ENCODE data around the gene TGM6.
A peak's percentile ranks its signal among the peaks of the same experiment; 100 is the strongest.
"Not testable (repeated sequence)": the region's sequence is repeated elsewhere in the genome, so short reads cannot be mapped to it uniquely, and the experiment has no call there.

The TGM6 gene

DNA sequence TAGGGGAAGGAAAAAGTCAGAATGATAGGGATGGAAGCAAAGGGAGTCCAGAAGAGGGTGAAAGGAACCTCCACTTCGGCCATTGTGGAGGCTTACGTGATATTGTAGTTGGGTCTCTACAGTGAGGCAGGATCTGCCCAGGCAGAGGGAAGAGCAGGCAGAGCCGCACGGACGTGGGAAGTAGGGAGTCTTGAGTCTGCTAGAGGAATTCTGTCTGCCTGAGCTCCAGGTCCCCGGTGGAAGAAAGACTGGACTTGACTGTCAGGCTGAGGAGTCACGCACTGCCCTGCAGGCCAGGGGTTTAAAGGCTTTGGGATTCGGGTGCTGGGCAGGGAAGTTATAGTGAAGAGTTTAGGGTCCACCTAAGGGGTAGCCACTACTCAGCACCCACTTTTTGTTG, 16.4 kb downstream of the TGM6 start:
- ATAC-seq (replicated peaks) (no peak), DNase-seq (no peak)
- Mint-ChIP-seq H3K27ac (no peak overlapping the region), H3K4me3 (no peak overlapping the region), H3K4me1 (peaks cover 4% of the 10 kb centered on the region in 2 donors), H3K36me3 (no peaks in the 10 kb centered on the region), H3K9me3 (peaks cover 0 to 4% of the 10 kb centered on the region in 2 donors), H3K27me3 (peaks cover 9 to 24% of the 10 kb centered on the region in 2 donors)

DNA sequence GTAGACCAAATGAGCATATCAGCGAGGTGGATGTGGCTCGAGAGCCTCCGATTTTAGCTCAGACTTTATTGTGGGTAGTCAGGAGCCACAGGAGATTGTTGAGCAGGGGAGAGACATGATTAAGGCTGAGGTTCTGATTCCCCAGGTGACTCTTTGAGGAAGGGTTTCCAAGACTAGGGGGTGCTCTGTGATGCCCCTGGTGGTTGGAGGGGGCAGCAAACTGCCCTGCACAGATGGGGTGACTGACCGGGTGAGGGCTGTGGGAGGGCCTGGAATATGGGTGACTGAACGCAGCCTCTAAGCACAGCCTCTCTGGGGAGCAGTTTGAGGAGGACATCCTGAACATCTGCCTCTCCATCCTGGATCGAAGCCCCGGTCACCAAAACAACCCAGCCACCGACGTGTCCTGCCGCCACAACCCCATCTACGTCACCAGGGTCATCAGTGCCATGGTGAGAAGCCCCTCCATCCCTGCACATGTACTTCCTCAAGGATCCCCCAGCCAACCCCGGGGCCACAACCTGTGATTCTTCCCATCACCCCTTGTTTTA, 17.0 kb downstream of the TGM6 start:
- peak overlapping the region; percentile 42 for H3K27ac Mint-ChIP-seq
- peaks cover 9 to 29% of the 10 kb centered on the region in 2 donors for H3K27me3 Mint-ChIP-seq
- H3K36me3 Mint-ChIP-seq = no peaks in the 10 kb centered on the region
- peaks cover 2 to 4% of the 10 kb centered on the region in 2 donors for H3K4me1 Mint-ChIP-seq
- H3K4me3 Mint-ChIP-seq = no peak overlapping the region
- ATAC-seq (replicated peaks) (no peak), DNase-seq (no peak)
- peaks cover 0 to 4% of the 10 kb centered on the region in 2 donors for H3K9me3 Mint-ChIP-seq

DNA sequence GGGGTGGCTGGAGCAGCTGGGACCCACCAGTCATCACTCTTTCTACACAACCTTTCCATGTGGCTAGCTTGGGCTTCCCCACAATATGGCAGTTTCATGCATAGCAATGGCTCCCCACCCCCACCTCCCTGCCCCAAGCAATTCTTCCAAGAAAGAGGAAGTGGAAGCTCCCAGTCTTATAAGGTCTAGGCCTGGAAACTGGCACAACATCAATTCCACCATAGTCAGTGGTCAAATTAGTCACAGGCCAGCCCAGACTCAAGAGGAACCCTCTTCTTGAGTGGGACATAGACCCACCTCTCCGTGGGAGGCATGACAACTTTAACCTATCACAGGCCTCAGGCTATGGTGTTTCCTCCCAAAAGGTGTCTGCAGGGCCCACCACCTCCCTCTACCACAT, 17.7 kb downstream of the TGM6 start:
- ATAC-seq (replicated peaks) (peak; percentile 74 to 85), DNase-seq (no peak)

DNA sequence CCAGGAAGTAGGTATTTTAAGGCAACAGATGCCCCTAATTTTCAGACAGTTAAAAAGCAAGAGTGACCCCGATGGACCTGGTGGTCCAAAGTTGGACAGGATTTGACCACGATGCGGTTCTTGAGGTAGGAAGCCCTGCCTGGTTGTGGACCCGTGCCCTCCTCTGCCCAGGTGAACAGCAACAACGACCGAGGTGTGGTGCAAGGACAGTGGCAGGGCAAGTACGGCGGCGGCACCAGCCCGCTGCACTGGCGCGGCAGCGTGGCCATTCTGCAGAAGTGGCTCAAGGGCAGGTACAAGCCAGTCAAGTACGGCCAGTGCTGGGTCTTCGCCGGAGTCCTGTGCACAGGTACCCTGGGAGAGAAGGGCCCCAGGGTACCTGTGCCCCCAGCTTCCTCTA, 18.7 kb downstream of the TGM6 start:
- Mint-ChIP-seq H3K27me3 (peaks cover 15 to 30% of the 10 kb centered on the region in 2 donors), H3K27ac (no peak overlapping the region), H3K36me3 (no peaks in the 10 kb centered on the region), H3K4me1 (peaks cover 2 to 4% of the 10 kb centered on the region in 2 donors), H3K9me3 (peaks cover 0 to 8% of the 10 kb centered on the region in 2 donors), H3K4me3 (no peak overlapping the region)
- ATAC-seq (replicated peaks) = no peak
- DNase-seq = no peak

More for the DNA sequence above, 17.7 kb downstream of the TGM6 start:
- Mint-ChIP-seq H3K27ac (peak overlapping the region; percentile 42), H3K4me3 (no peak overlapping the region), H3K36me3 (no peaks in the 10 kb centered on the region), H3K27me3 (peaks cover 13 to 29% of the 10 kb centered on the region in 2 donors), H3K4me1 (peaks cover 2 to 4% of the 10 kb centered on the region in 2 donors), H3K9me3 (peaks cover 0 to 4% of the 10 kb centered on the region in 2 donors)

DNA sequence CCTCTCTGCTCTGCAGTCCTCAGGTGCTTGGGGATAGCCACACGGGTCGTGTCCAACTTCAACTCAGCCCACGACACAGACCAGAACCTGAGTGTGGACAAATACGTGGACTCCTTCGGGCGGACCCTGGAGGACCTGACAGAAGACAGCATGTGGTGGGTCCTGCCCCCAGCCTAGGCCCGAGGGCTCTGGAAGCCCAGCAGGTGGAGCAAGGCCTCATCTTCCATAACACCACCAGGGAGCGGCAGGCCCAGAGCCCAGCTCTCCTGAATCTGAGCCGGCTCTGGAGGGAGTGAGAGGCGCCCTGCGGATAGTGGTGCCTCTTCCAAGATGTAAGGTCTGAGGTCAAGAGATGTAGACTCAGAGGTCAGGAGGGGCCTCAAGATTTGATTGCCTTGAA, 19.6 kb downstream of the TGM6 start:
- no peak overlapping the region for H3K27ac Mint-ChIP-seq
- H3K4me1 Mint-ChIP-seq = peaks cover 2 to 4% of the 10 kb centered on the region in 2 donors
- ATAC-seq (replicated peaks) = no peak
- H3K36me3 Mint-ChIP-seq = peaks cover 0 to 3% of the 10 kb centered on the region in 2 donors
- no peak overlapping the region for H3K4me3 Mint-ChIP-seq
- H3K9me3 Mint-ChIP-seq = peaks cover 2 to 10% of the 10 kb centered on the region in 2 donors
- H3K27me3 Mint-ChIP-seq = peaks cover 23 to 32% of the 10 kb centered on the region in 2 donors
- DNase-seq = no peak

DNA sequence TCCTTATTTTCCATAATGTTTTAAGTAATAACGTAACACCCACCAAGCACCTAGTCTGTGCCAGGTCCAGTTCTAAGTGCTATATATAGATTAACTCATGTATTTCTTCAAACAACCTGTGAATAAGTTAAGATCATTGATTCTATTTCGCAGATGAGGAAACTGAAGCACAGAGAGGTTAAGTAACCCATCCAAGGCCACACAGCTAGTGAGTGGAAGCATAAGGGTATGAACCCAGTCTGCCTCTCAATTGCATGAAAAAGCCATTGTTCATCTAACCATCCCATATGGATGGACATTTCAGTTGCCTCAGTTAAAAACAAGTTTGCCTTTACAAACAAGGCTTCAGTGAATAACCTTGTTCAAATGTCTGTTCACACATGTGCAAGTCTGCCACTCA, 20.8 kb downstream of the TGM6 start:
- Mint-ChIP-seq H3K27ac (no peak overlapping the region), H3K4me1 (peaks cover 2 to 4% of the 10 kb centered on the region in 2 donors), H3K4me3 (no peak overlapping the region), H3K9me3 (peaks cover 2 to 10% of the 10 kb centered on the region in 2 donors), H3K27me3 (peaks cover 25 to 30% of the 10 kb centered on the region in 2 donors), H3K36me3 (peaks cover 0 to 3% of the 10 kb centered on the region in 2 donors)
- DNase-seq (no peak), ATAC-seq (replicated peaks) (no peak)

DNA sequence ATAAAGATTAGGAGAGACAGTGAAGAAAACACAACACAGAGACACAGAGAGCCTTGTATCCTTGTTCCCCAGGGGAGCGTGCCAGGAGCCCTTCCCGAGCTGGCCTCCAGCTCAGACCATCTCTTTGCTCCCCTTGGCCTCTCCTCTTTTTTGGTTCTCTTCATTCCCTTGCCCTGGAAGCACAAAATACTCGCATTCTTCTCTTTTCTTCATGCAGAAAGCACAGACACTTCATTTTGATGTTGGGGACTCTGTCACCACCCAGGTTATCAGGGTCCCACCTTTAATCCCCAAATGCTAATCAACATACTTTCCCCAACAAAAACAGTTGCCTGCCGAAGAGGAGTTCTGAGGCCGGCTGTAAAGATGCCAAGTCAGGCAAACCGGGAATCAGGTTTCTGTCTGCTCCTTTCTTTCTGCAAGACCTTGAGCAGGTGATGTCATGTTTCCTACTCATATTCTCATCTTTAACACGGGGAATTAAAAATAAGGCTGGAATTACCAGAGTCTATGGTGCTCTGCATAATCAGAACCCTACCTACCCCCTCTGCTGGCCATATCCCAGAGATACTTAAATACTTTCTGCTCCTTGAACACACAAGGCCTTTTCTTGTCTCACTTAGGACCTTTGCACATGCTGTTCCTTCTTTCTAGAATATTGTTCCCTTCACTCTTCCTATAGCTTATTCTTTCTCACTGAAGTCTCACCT, 21.7 kb downstream of the TGM6 start:
- ATAC-seq (replicated peaks) (no peak), DNase-seq (no peak)
- H3K27ac Mint-ChIP-seq = no peak overlapping the region

DNA sequence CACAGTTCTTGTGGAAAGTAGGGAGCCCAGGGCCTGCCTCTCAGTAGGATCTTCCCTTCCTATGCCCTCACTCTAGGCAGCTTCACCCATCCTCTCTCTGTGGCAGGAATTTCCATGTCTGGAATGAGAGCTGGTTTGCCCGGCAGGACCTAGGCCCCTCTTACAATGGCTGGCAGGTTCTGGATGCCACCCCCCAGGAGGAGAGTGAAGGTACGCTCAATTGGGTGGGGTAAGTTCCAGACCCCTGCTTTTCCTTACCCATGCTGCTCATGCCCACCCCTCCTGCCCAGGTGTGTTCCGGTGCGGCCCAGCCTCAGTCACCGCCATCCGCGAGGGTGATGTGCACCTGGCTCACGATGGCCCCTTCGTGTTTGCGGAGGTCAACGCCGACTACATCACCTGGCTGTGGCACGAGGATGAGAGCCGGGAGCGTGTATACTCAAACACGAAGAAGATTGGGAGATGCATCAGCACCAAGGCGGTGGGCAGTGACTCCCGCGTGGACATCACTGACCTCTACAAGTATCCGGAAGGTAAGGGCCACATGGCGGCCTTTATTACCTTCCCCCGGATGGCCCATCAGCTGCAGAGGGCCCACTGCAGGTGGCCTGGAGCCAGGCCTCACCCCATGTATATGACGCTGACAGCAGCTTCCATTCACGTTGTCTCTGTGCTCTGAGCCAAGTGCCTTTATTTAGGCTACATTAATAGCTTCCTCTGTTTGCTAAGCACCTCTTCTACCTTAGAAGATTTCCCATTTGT, 22.8 kb downstream of the TGM6 start:
- DNase-seq (no peak), ATAC-seq (replicated peaks) (no peak)
- peaks cover 2 to 5% of the 10 kb centered on the region in 2 donors for H3K9me3 Mint-ChIP-seq
- H3K36me3 Mint-ChIP-seq = peaks cover 0 to 3% of the 10 kb centered on the region in 2 donors
- H3K4me3 Mint-ChIP-seq = no peak overlapping the region
- H3K4me1 Mint-ChIP-seq = peaks cover 0 to 4% of the 10 kb centered on the region in 2 donors
- peaks cover 23 to 26% of the 10 kb centered on the region in 2 donors for H3K27me3 Mint-ChIP-seq
- no peak overlapping the region for H3K27ac Mint-ChIP-seq

More for the DNA sequence above, 21.7 kb downstream of the TGM6 start:
- Mint-ChIP-seq H3K4me1 (peaks cover 2 to 4% of the 10 kb centered on the region in 2 donors), H3K4me3 (no peak overlapping the region), H3K9me3 (peaks cover 2 to 10% of the 10 kb centered on the region in 2 donors), H3K36me3 (peaks cover 0 to 3% of the 10 kb centered on the region in 2 donors), H3K27me3 (peaks cover 19 to 21% of the 10 kb centered on the region in 2 donors)

DNA sequence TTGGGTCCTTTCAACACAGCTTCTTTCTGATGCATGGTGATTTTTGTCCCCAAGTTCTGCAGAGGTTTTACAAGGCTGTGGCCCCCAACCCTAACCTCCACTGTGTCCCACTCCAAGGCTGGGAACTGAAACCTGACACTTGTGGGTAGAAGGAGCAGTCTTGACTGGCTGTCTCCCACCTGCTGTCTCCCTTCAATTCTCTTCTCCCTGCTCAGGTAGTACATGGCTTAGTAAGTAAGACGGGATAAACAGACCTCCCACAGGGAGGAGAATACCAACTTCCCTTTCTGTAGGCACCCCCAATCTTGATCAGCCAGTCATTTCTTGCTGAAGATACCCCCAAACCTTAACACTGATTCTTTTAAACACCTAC, 25.0 kb downstream of the TGM6 start:
- H3K4me3 Mint-ChIP-seq = no peak overlapping the region
- peaks cover 0 to 3% of the 10 kb centered on the region in 2 donors for H3K36me3 Mint-ChIP-seq
- H3K27ac Mint-ChIP-seq = no peak overlapping the region
- H3K4me1 Mint-ChIP-seq = no peaks in the 10 kb centered on the region
- peaks cover 2 to 5% of the 10 kb centered on the region in 2 donors for H3K9me3 Mint-ChIP-seq
- H3K27me3 Mint-ChIP-seq = peaks cover 39 to 43% of the 10 kb centered on the region in 2 donors
- DNase-seq (no peak), ATAC-seq (replicated peaks) (no peak)

DNA sequence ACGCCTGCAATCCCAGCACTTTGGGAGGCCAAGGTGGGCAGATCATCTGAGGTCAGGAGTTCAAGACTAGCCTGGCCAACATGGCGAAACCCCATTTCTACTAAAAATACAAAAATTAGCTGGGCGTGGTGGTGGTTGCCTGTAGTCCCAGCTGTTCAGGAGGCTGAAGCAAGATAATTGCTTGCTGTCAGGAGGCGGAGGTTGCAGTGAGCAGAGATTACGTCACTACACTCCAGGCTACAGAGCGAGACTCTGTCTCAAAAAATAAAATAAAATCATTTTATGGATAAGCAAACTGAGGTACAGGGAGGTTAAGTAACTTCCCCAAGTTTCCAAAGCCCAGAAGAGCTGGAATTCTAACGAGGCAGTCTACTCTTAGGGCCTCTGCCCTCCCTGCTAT, 26.7 kb downstream of the TGM6 start:
- H3K36me3 Mint-ChIP-seq; H3K4me1 Mint-ChIP-seq; DNase-seq; ATAC-seq (replicated peaks); H3K9me3 Mint-ChIP-seq; H3K4me3 Mint-ChIP-seq; H3K27ac Mint-ChIP-seq: not testable (repeated sequence)
- H3K27me3 Mint-ChIP-seq = peaks cover 39 to 45% of the 10 kb centered on the region in 2 donors

DNA sequence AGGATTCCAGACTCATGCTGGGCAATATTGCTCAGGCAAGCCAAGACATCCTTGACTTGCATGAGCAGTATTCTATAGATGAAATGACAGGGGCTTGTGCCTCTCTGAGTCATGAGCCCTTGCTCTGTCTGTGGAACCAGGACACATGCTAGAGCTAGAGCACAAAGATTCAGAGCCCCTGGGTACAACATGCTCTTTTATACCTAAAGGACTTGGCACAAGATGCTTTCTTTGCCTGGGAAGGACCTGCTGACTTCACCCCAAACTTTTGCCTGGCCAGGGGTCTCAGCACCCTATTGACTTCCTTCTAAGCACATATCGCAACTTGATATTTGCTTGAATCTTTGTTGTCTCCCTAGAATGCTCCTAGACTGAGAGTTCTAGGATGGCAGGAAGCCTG, 27.4 kb downstream of the TGM6 start:
- Mint-ChIP-seq H3K27me3 (peaks cover 38 to 45% of the 10 kb centered on the region in 2 donors), H3K9me3 (peaks cover 2 to 5% of the 10 kb centered on the region in 2 donors), H3K36me3 (peaks cover 0 to 3% of the 10 kb centered on the region in 2 donors), H3K27ac (no peak overlapping the region), H3K4me1 (no peaks in the 10 kb centered on the region), H3K4me3 (no peak overlapping the region)
- DNase-seq (no peak), ATAC-seq (replicated peaks) (no peak)

DNA sequence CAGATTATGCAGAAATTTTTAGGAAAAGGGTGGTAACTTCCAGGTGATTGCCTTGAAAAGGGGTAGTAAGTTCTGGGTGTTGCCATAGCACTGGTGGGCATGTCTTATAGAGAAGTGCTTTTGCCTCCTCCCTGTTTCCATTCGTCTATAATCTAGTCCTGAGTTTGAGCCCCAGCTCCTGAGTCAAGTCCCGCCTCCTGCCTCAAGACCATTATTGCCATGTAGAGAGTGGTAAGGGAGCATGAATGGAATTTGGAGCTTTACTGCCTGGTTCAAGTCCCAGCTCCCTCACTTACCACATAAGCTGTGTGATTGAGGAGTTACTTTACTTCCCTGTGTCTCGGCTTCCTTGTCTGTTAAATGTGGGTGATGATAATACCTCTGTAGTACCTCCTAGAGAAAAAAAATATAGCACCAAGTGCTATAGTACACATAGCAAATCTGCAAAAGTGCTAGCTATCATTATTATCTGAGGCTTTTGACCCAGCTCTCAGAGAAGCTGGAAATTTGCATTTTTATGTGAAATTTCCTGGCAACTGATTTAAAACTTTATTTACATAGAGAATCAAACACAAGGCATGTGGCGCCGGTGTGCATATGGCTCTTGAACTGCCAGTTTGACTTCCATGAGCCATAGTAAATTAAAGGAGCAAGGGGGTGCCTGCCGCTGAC, 36.0 kb downstream of the TGM6 start:
- DNase-seq (no peak), ATAC-seq (replicated peaks) (no peak)
- no peaks in the 10 kb centered on the region for H3K9me3 Mint-ChIP-seq
- H3K4me1 Mint-ChIP-seq = no peaks in the 10 kb centered on the region
- H3K36me3 Mint-ChIP-seq = no peaks in the 10 kb centered on the region
- peaks cover 24 to 41% of the 10 kb centered on the region in 2 donors for H3K27me3 Mint-ChIP-seq
- H3K27ac Mint-ChIP-seq = no peak overlapping the region
- no peak overlapping the region for H3K4me3 Mint-ChIP-seq

DNA sequence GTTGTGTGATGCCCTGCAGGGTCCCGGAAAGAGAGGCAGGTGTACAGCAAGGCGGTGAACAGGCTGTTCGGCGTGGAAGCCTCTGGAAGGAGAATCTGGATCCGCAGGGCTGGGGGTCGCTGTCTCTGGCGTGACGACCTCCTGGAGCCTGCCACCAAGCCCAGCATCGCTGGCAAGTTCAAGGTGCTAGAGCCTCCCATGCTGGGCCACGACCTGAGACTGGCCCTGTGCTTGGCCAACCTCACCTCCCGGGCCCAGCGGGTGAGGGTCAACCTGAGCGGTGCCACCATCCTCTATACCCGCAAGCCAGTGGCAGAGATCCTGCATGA, 36.5 kb downstream of the TGM6 start:
- no peak overlapping the region for H3K27ac Mint-ChIP-seq
- H3K9me3 Mint-ChIP-seq = no peaks in the 10 kb centered on the region
- no peaks in the 10 kb centered on the region for H3K4me1 Mint-ChIP-seq
- peaks cover 27 to 46% of the 10 kb centered on the region in 2 donors for H3K27me3 Mint-ChIP-seq
- no peak overlapping the region for H3K4me3 Mint-ChIP-seq
- ATAC-seq (replicated peaks) (no peak), DNase-seq (no peak)
- H3K36me3 Mint-ChIP-seq = no peaks in the 10 kb centered on the region

DNA sequence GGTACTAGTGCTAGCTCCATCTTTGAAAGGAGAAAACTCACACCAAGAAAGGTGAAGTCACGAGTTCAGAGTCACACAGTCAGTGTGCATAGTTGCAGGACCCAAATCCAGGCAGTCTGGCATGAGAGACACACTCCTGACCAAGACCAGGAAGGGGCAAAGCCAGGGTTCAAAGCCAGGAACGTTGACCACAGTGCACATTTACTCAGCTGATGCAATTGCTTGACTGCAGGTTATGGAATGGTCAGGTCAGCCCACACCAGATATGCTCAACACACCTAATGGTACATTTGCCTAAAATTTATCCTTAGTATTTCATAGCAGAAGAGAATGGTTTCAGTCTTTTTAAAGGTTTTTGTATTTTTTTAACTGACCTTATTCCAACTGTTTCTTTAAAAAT, 37.7 kb downstream of the TGM6 start:
- Mint-ChIP-seq H3K27ac (no peak overlapping the region), H3K4me1 (no peaks in the 10 kb centered on the region), H3K36me3 (no peaks in the 10 kb centered on the region), H3K4me3 (no peak overlapping the region), H3K9me3 (no peaks in the 10 kb centered on the region), H3K27me3 (peaks cover 27 to 47% of the 10 kb centered on the region in 2 donors)
- DNase-seq (no peak), ATAC-seq (replicated peaks) (no peak)

Data from stimulated activated naive B cell treated with anti-CD40 and anti-IgM and Interleukin-4, amounts not matched to agents 10 μg/mL and 1 μg/mL and 100 μg/mL, for 72 hours (primary cell).